B cell (primary cell): ENCODE data around the gene MMP24. TPM values are rescaled to one million over a fixed set of nuclear protein-coding genes. Genes with fewer than 3 reads are reported as not detected.

ENCODE experiments used
- ATAC-seq: fragments of 200-7000 bp; cut with Tn5 transposase; one replicate; pipeline ENCODE4 v1.10.0; 2021; ENCODE audit warnings: low read depth, mild to moderate bottlenecking, moderate number of reproducible peaks, moderate library complexity
- CTCF ChIA-PET: fragments of 350-600 bp; sonication (Branson Sonifier 250); formaldehyde crosslinking; loops from one replicate; lab custom pipeline; 2021; ENCODE audit warnings: antibody characterized with exemption, inconsistent platforms; lab: Charles Lee
- POLR2A ChIA-PET: fragments of 350-600 bp; sonication (Branson Sonifier 250); formaldehyde crosslinking; loops from one replicate; lab custom pipeline; 2021; ENCODE audit warnings: antibody characterized with exemption; lab: Charles Lee
- DNase-seq: peaks from one replicate; pipeline ENCODE4 v3.0.0; 2013
- H2AFZ ChIP-seq: 2 replicates; pipeline ENCODE4 v1.6.1; 2012; ENCODE audit warnings: mild to moderate bottlenecking, low read depth, low read length; ENCODE audit not compliant: insufficient read depth, poor library complexity, severe bottlenecking
- H3K27ac ChIP-seq, 2 donors: 1 replicate in 1 of 2; 2 replicates in 1 of 2; pipeline ENCODE4 v1.5.1; 2012 to 2013; ENCODE audit warnings: low read length in 2 of 2, mild to moderate bottlenecking in 2 of 2, moderate library complexity in 1 of 2
- H3K27me3 ChIP-seq, 4 experiments: fragments of 200-600 bp in 1 of 4; sonication (generic) in 1 of 4; replicated peaks in 1 of 4; 1 replicate in 2 of 4; 2 replicates in 2 of 4; pipeline versions ENCODE4 v1.6.1 to v1.7.0; 2013 to 2016; ENCODE audit warnings: low read length in 3 of 4, mild to moderate bottlenecking in 2 of 4, mixed read lengths in 1 of 4, moderate library complexity in 1 of 4; ENCODE audit not compliant: insufficient read depth in 4 of 4, control insufficient read depth in 3 of 4; ENCODE audit errors: control extremely low read depth in 1 of 4
- H3K36me3 ChIP-seq, 2 experiments: replicated peaks in 1 of 2; 1 replicate in 1 of 2; 2 replicates in 1 of 2; pipeline versions ENCODE4 v1.6.1 to v1.7.1; 2013; ENCODE audit warnings: low read length in 1 of 2; ENCODE audit not compliant: insufficient read depth in 2 of 2, control insufficient read depth in 1 of 2; ENCODE audit errors: control extremely low read depth in 1 of 2, extremely low read depth in 1 of 2
- H3K4me1 ChIP-seq, 2 donors: fragments of 200-600 bp in 1 of 2; sonication (generic) in 1 of 2; 1 replicate in 1 of 2; 2 replicates in 1 of 2; pipeline versions ENCODE4 v1.5.1 to v1.6.1; 2013 to 2017; ENCODE audit warnings: low read length in 2 of 2; ENCODE audit not compliant: control insufficient read depth in 2 of 2, insufficient read depth in 2 of 2
- H3K4me2 ChIP-seq: replicated peaks from 2 replicates; pipeline ENCODE3; 2012; ENCODE audit warnings: mild to moderate bottlenecking, low read depth, low read length; ENCODE audit not compliant: poor library complexity, severe bottlenecking
- H3K4me3 ChIP-seq, 5 experiments: fragments of 200-600 bp in 1 of 5; sonication (generic) in 1 of 5; 1 replicate in 3 of 5; 2 replicates in 2 of 5; pipeline versions ENCODE4 v1.5.1 to v1.7.0; 2011 to 2016; ENCODE audit warnings: low read length in 4 of 5, mild to moderate bottlenecking in 4 of 5, low read depth in 2 of 5, control low read depth in 1 of 5, moderate library complexity in 1 of 5; ENCODE audit not compliant: insufficient read depth in 1 of 5; ENCODE audit errors: control extremely low read depth in 1 of 5, extremely low read depth in 1 of 5
- H3K79me2 ChIP-seq: fragments of 200-600 bp; sonication (generic); one replicate; pipeline ENCODE4 v1.6.0; 2016; ENCODE audit warnings: low read length; ENCODE audit not compliant: control insufficient read depth, insufficient read depth
- H3K9ac ChIP-seq: fragments of 200-600 bp; sonication (generic); 2 replicates; pipeline ENCODE4 v1.6.1; 2017; ENCODE audit warnings: mild to moderate bottlenecking, low read length, moderate library complexity
- H3K9me3 ChIP-seq, 3 donors: one replicate each; pipeline versions ENCODE4 v1.6.1 to v1.7.1; 2013; ENCODE audit warnings: low read length in 2 of 3; ENCODE audit not compliant: control insufficient read depth in 2 of 3, insufficient read depth in 1 of 3; ENCODE audit errors: control extremely low read depth in 1 of 3
- H4K20me1 ChIP-seq: 2 replicates; pipeline ENCODE4 v1.6.0; 2012; ENCODE audit warnings: mild to moderate bottlenecking, low read length; ENCODE audit not compliant: insufficient read depth, control insufficient read depth, poor library complexity, severe bottlenecking
- H3K27ac Mint-ChIP-seq: one replicate; pipeline ENCODE4 v1.8.0; 2021; ENCODE audit warnings: mixed read lengths
- H3K27me3 Mint-ChIP-seq: one replicate; pipeline ENCODE4 v1.8.0; 2021; ENCODE audit warnings: mixed read lengths
- H3K4me1 Mint-ChIP-seq: one replicate; pipeline ENCODE4 v1.8.0; 2021; ENCODE audit warnings: mixed read lengths
- H3K4me3 Mint-ChIP-seq: one replicate; pipeline ENCODE4 v1.8.0; 2021; ENCODE audit warnings: mixed read lengths
- H3K9me3 Mint-ChIP-seq: one replicate; pipeline ENCODE4 v1.8.0; 2022; ENCODE audit warnings: mixed read lengths; ENCODE audit not compliant: insufficient read depth
- CTCF ChIP-seq: fragments of 200-600 bp; IDR thresholded peaks from one replicate; pipeline ENCODE4 v1.8.0; 2022; ENCODE audit warnings: antibody characterized with exemption, mild to moderate bottlenecking
- EZH2 ChIP-seq: IDR thresholded peaks from 2 replicates; pipeline ENCODE4 v1.6.1; 2012; ENCODE audit warnings: borderline replicate concordance, low read depth, mild to moderate bottlenecking, moderate library complexity, low read length; ENCODE audit not compliant: insufficient read depth, poor library complexity, severe bottlenecking
- WGBS: methylation state at CpG from one replicate; pipeline ENCODE4 v1.1.5; 2013; ENCODE audit warnings: missing lambda C conversion rate; ENCODE audit not compliant: insufficient coverage; 5-methylcytosine and 5-hydroxymethylcytosine counted together
- intact Hi-C: fragments of 100-400 bp; cut with micrococcal nuclease; formaldehyde crosslinking; loops from one replicate; pipeline ENCODE4 v1.10.0; 2022
- polyA plus RNA-seq: library from polyadenylated mRNA; depleted of rRNA; stranded (reverse); fragments of >200 nt; gene quantifications from 2 replicates; pipeline ENCODE4 v1.2.3, GENCODE V29; 2012
- total RNA-seq, 2 donors: library from RNA; stranded (reverse); fragments of 120-200 nt in 1 of 2; gene quantifications; 1 replicate in 1 of 2; 2 replicates in 1 of 2; pipeline versions ENCODE4 v1.2.3 to v1.2.4, GENCODE V29; 2013 to 2022

MMP24 gene
- total and polyA plus RNA-seq, 2 donors (not counting 1 experiment from before 2014, with no cell fraction given) = not detected

GRCh38 chr20:35243317-35243716, 16.8 kb downstream of the MMP24 start:
- H3K4me2 ChIP-seq = no peak overlapping the region
- WGBS = no CpG with 5 or more reads among the region's 2 CpGs
- no peak overlapping the region for H3K27ac ChIP-seq
- Mint-ChIP-seq H3K9me3 (no peaks in the 10 kb centered on the region), H3K27ac (no peak overlapping the region), H3K4me1 (no peaks in the 10 kb centered on the region), H3K4me3 (no peak overlapping the region), H3K27me3 (peaks cover 7% of the 10 kb centered on the region)
- CTCF ChIA-PET = no interaction called here
- no peaks in the 10 kb centered on the region for H3K36me3 ChIP-seq
- no peak overlapping the region for H3K9ac ChIP-seq
- no peak for ATAC-seq
- H2AFZ ChIP-seq = no peak overlapping the region
- peaks cover 0 to 3% (median 0%) of the 10 kb centered on the region in 4 experiments for H3K27me3 ChIP-seq
- H3K4me3 ChIP-seq = no peak overlapping the region
- H3K9me3 ChIP-seq = no peaks in the 10 kb centered on the region
- POLR2A ChIA-PET = no interaction called here
- DNase-seq = no peak
- TF ChIP-seq CTCF = no peak
- no peak for TF ChIP-seq EZH2
- no peaks in the 10 kb centered on the region for H3K4me1 ChIP-seq
- intact Hi-C loops = no loop called here
- H3K79me2 ChIP-seq = no peaks in the 10 kb centered on the region
- peaks cover under 1% of the 10 kb centered on the region for H4K20me1 ChIP-seq

GRCh38 chr20:35243986-35244385, 17.5 kb downstream of the MMP24 start:
- Histone ChIP-seq H2AFZ (no peak overlapping the region), H3K9ac (no peak overlapping the region), H3K27ac (no peak overlapping the region), H3K27me3 (peaks cover 0 to 3% (median 0%) of the 10 kb centered on the region in 4 experiments), H3K36me3 (no peaks in the 10 kb centered on the region), H3K4me1 (no peaks in the 10 kb centered on the region), H3K4me2 (no peak overlapping the region), H3K4me3 (no peak overlapping the region), H3K9me3 (no peaks in the 10 kb centered on the region), H4K20me1 (no peaks in the 10 kb centered on the region), H3K79me2 (no peaks in the 10 kb centered on the region)
- Mint-ChIP-seq H3K4me3 (no peak overlapping the region), H3K27me3 (peaks cover 7% of the 10 kb centered on the region), H3K27ac (no peak overlapping the region), H3K9me3 (no peaks in the 10 kb centered on the region), H3K4me1 (no peaks in the 10 kb centered on the region)
- TF ChIP-seq CTCF (no peak), EZH2 (no peak)
- no CpG with 5 or more reads among the region's 2 CpGs for WGBS
- intact Hi-C loops = no loop called here
- ATAC-seq (no peak), DNase-seq (no peak)
- ChIA-PET CTCF (no interaction called here), POLR2A (no interaction called here)
